PFSK-1 (cell line): ENCODE measurements around the gene KIDINS220.

Experiments
- FOXP2 ChIP-seq: optimal IDR thresholded peaks from 2 replicates; pipeline ENCODE3; 2011; ENCODE audit warnings: borderline replicate concordance, control low read depth, inconsistent platforms; ENCODE audit not compliant: insufficient read depth; ENCODE audit errors: extremely low read length, extremely low read depth
- POLR2AphosphoS5 ChIP-seq: IDR thresholded peaks from 2 replicates; pipeline ENCODE4 v1.6.1; 2012; ENCODE audit warnings: low read depth, mild to moderate bottlenecking, control low read depth, low read length, moderate library complexity
- REST ChIP-seq, 2 experiments: IDR thresholded peaks; 2 replicates each; pipeline versions ENCODE4 v1.6.1 to v1.8.0; 2011 to 2012; ENCODE audit warnings: low read depth in 2 of 2, low read length in 2 of 2, control low read depth in 1 of 2, inconsistent platforms in 1 of 2, mild to moderate bottlenecking in 1 of 2, moderate library complexity in 1 of 2; ENCODE audit not compliant: insufficient read depth in 1 of 2
- SIN3A ChIP-seq: IDR thresholded peaks from 2 replicates; pipeline ENCODE4 v1.6.1; 2012; ENCODE audit warnings: mild to moderate bottlenecking, low read length, moderate library complexity, borderline replicate concordance; ENCODE audit not compliant: insufficient read depth
- TAF1 ChIP-seq: IDR thresholded peaks from 2 replicates; pipeline ENCODE4 v1.6.1; 2012; ENCODE audit warnings: low read length, control low read depth, borderline replicate concordance; ENCODE audit not compliant: insufficient read depth

Gene KIDINS220

GRCh38 chr2:8840475-8841091 is 3.2 kb upstream of the KIDINS220 start:
- TF ChIP-seq REST (IDR thresholded peaks at IDR 0.05; ENCODE audit: insufficient read depth in 1 of 2, low read depth in 2 of 2, low read length in 2 of 2) (no peak), TAF1 (no peak), FOXP2 (no peak), POLR2AphosphoS5 (no peak), SIN3A (no peak)

- TF ChIP-seq SIN3A (no peak), POLR2AphosphoS5 (no peak), FOXP2 (no peak), TAF1 (no peak), REST (IDR thresholded peaks at IDR 0.05; ENCODE audit: insufficient read depth in 1 of 2, low read depth in 2 of 2, low read length in 2 of 2) (no peak)
Observed at GRCh38 chr2:8839189-8839965, 2.0 kb upstream of the KIDINS220 start.

- TF ChIP-seq FOXP2 (no peak), SIN3A (no peak), TAF1 (no peak), REST (IDR thresholded peaks at IDR 0.05; ENCODE audit: insufficient read depth in 1 of 2, low read depth in 2 of 2, low read length in 2 of 2) (no peak), POLR2AphosphoS5 (no peak)
Observed at GRCh38 chr2:8837795-8838140, 355 bp upstream of the KIDINS220 start.

DNA sequence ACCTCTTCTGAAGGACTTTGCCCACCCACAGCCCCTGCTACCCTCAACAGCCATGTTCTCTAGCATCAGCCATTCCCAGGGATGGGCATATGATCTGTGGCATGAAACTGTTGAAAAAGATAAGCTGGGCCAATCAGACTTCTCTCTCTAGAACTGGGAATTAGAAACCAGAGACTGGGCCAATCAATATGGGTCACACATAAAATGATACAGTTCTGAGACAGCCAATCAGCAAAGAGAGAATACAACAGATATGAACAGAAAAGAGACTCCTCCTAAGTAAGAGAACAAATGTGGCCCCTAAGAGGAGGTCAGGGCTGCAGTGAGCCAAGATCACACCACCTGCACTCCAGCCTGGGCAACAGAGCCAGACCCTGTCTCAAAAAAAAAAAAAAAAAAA is 2.1 kb downstream of the KIDINS220 start:
- no peak for TF ChIP-seq TAF1
- no peak for TF ChIP-seq REST (IDR thresholded peaks at IDR 0.05; ENCODE audit: insufficient read depth in 1 of 2, low read depth in 2 of 2, low read length in 2 of 2)
- TF ChIP-seq POLR2AphosphoS5: no peak
- TF ChIP-seq SIN3A: no peak
- TF ChIP-seq FOXP2: no peak
